ENCODE measurements around the gene ENO3.

GRCh38 chr17:4938688-4939545, 12.0 kb upstream of the ENO3 start:
- TF ChIP-seq PKNOX1 (IDR thresholded peaks at IDR 0.05): no peak
- TF ChIP-seq ARNT (IDR thresholded peaks at IDR 0.05): no peak
- TF ChIP-seq SP1 (IDR thresholded peaks at IDR 0.05): no peak
- no peak for TF ChIP-seq FOXA1 (IDR thresholded peaks at IDR 0.05)
- no peak for TF ChIP-seq TARDBP (IDR thresholded peaks at IDR 0.05)
- no peak for TF ChIP-seq FOXK2 (IDR thresholded peaks at IDR 0.05)
- TF ChIP-seq ELF4 (IDR thresholded peaks at IDR 0.05): no peak
- no peak for TF ChIP-seq FOXM1 (IDR thresholded peaks at IDR 0.05; ENCODE audit: borderline replicate concordance)
- no peak for TF ChIP-seq ZNF384 (IDR thresholded peaks at IDR 0.05)
- no peak for TF ChIP-seq BHLHE40 (IDR thresholded peaks at IDR 0.05; ENCODE audit: borderline replicate concordance)

Measured in HEK293T (cell line).